Measurements from ENCODE around the gene SLCO3A1.
"Not testable (repeated sequence)": the region's sequence is repeated elsewhere in the genome, so short reads cannot be mapped to it uniquely, and the experiment has no call there.

SLCO3A1 gene

DNA sequence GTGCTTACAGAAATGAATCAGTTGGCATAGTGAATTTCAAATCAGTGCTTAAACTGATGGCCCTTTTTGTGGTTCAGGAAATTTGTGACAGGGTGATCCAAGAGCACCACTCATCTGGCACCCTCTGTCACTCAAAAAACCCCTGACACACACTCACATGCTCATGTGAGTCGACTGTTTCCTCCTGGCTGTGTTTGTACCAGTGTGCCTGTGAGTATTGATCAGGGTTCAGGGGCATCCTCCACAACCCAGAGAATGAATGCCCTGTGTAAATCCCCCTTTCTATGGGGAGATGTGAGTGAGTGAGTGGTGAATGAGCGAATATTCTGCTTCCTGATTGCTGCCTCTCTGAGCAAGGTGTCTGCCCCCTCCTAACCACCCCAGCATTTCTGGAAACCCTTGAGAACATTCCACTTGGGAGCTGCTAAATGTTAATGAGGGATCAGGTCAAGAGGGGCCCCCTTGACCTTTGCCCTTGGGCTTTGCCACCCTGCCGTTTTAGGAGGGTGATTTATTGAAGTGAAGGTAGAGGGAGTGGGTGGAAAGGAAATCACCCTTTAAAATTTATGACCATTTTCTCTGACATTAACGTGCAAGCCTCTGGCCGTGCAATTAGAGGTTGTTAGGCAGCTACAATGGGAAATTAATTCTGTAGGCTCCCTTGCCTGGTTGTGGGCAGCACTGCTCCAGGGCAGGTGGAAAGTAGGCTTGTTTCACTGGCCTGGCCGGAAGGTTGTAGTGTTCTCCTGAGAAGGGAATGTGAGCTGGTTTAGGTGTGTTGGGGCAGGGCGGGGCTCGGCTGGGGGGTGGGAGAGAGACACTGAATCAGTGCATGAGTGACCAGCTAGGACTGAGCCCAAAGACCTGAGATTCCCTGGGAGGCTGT lies 87.2 kb downstream of the SLCO3A1 start:
- no peak for DNase-seq (ENCODE audit: low read depth)

- no peak for DNase-seq (ENCODE audit: low read depth)
Measured at GRCh38 chr15:91941871-91942658, 88.6 kb downstream of the SLCO3A1 start.

DNA sequence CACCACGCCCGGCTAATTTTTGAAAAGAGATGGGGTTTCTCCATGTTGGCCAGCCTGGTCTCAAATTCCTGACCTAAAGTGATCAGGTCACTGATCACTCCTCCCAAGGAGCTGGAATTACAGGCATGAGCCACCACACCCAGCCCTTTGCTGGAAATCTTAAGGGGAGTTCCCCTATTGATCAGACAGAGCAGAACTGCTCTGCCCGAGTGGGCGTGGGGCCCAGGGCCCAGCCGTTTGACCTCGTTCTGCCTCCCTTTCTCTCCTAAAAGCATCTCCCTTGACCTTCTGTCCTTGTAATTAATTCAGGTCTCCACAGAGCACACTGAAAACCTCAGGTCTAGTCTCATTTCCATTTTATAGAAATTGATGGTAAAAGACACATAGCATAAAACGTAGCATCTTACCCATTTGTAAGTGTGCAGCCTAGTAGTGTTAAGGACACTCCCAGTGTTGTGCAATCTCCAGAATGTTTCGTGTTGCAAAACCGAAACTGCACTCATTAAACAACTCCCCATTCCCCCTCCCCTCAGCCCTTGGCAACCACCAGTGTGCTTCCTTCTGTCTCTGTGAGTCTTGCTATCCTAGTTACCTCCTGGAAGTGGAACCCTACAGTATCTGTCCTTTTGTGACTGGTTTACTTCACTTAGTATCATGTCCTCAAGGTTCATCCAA lies 89.3 kb downstream of the SLCO3A1 start:
- no peak for DNase-seq (ENCODE audit: low read depth)

DNA sequence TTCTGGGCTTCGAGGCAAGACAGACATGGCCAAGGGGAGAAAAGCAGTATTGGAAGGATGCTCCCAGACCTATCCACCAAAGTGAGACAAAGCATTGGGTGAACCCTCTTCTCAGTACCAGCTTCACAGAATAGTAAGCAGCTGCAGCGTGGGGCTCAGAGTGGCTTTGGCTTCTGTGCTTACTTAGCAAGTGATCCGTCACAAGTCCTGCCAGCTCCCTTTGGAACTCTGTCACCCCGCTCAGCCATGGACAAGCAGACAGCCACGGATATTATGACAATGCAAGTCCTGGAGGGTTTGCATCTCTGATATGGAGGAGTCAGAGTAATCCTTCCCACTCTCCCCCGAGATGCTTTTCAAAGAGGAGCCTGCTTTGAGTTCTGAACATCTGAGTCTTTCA lies 90.8 kb downstream of the SLCO3A1 start:
- DNase-seq (ENCODE audit: low read depth), result no peak

DNA sequence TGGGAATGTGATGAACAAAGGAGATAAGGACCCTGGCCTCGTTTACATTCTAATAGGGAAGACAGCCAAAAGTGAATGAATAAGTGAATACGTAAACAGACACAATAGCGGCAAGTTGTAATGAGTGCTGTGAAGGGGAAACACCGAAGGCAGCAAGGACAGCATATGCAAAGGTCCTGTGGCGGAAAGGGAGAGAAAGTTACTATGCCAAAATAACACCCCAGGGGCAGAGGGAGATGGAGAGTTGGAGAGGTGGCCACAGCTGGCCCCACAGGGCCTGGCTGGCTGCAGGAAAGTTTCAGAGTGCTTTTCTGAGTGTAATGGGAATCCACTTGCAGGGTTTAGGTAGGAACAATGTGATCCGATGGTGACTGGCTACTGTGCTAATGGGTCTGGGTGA lies 91.9 kb downstream of the SLCO3A1 start:
- DNase-seq (ENCODE audit: low read depth), result no peak

- DNase-seq (ENCODE audit: low read depth), result no peak
Measured at GRCh38 chr15:91946075-91946474, 92.6 kb downstream of the SLCO3A1 start.

GRCh38 chr15:91946581-91947292 lies 93.2 kb downstream of the SLCO3A1 start:
- DNase-seq (ENCODE audit: low read depth), result no peak

GRCh38 chr15:91947293-91947679 lies 93.8 kb downstream of the SLCO3A1 start:
- no peak for DNase-seq (ENCODE audit: low read depth)

GRCh38 chr15:91947683-91948608 lies 94.4 kb downstream of the SLCO3A1 start:
- DNase-seq (ENCODE audit: low read depth), result no peak

DNA sequence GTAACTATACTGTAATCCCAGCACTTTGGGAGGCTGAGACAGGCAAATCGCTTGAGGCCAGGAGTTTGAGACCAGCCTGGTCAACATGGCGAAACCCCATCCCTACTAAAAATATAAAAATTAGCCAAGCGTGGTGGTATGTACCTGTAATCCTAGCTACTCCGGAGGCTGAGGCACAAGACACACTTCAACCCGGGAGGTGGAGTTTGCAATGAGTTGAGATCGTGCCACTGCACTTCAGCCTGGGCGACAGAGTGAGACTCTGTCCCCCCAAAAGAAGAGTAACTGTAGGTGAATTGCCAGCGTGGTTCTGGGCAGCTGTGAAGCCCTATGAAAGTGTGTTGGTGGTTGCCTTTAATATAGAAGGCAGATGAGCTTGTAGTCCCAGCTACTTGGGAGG lies 95.9 kb downstream of the SLCO3A1 start:
- no peak for DNase-seq (ENCODE audit: low read depth)

- no peak for DNase-seq (ENCODE audit: low read depth)
Measured at GRCh38 chr15:91950054-91950453, 96.5 kb downstream of the SLCO3A1 start.

DNA sequence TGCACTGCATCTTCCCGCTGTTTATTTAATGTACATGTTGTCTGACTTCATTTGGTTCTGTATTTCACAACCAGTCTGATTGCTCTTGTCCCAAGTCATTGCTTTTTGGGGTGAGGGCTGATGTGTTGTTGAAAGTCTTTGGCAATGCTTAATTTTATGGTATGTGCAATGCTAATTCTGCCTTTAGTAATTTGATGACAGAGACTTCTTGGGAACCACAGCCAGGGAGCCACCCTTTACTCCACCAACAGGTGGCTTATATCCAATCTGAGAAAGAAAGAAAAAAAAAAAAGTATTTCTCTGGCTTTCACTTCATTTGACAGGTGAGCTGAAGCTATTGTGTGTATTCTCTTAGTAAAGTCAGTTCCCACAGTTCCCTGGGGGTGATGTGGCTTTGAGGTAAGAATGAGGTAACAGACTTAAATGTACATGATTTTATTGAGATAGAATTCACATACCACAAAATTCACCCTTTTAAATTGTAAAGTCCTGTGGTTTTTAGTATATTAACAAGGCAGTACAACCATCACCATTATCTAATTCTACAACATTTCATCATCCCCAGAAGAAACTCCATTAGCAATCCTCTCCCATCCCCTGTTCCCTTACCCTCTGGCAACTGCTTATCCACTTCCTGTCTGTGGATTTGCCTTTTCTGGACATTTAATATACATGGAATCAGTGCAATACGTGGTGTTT lies 97.3 kb downstream of the SLCO3A1 start:
- no peak for DNase-seq (ENCODE audit: low read depth)

GRCh38 chr15:91952216-91952615 lies 98.7 kb downstream of the SLCO3A1 start:
- no peak for DNase-seq (ENCODE audit: low read depth)

- DNase-seq (ENCODE audit: low read depth), result no peak
Measured at GRCh38 chr15:91953432-91953831, 99.9 kb downstream of the SLCO3A1 start.

DNA sequence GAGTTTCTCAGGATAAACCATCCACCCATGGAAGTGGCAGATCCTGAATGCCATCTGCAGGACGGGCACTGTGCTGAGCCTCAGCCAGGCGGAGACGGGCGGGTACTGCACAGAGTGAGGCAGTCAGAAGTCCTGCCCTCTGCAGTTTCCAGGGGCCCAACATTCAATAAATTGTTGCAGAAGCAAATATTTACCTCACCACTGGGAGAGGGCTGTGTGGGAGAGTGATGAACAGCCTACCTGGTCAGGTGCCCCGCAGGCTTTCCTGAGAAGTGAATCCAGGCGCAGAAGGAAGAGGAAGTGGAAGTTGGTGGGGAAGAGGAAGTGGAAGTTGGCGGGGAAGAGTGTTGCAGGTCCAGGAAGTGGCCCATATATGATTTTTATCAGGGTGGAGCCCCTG lies 100.8 kb downstream of the SLCO3A1 start:
- DNase-seq (ENCODE audit: low read depth), result no peak

- no peak for DNase-seq (ENCODE audit: low read depth)
Measured at GRCh38 chr15:91956026-91956723, 102.7 kb downstream of the SLCO3A1 start.

DNA sequence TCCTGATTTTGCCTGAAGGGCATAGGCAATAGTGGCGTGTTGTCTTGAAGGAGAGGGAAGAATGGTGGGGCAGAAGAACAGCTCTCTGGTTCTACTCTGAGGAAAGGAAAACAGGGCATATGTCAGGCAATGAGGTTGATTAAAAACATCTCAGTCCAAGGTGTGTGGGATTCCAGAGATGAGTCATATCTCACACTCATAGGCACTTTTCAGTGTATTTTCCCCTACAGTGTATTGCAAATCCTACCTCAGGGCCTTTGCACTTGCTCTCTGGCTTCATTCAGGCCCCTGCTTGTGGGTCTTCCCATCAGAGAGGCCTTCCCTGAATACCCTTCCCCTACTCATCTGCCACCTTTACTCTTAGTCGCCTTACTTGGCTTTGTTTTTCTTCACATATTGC lies 107.8 kb downstream of the SLCO3A1 start:
- no peak for DNase-seq (ENCODE audit: low read depth)

DNA sequence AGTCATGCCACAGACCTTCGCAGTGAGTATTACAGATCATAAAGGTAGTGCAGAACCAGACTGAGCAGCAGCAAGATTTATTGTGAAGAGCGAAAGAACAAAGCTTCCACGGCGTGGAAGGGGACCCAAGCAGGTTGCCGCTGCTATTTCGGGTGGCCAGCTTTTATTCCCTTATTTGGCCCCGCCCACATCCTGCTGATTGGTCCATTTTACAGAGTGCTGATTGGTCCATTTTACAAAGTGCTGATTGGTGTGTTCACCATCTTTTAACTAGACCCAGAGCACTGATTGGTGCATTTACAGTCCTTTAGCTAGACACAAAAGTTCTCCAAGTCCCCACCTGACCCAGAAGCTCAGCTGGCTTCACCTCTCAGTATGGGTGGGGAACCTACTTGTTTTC lies 110.2 kb downstream of the SLCO3A1 start:
- not testable (repeated sequence) for DNase-seq (ENCODE audit: low read depth)

GRCh38 chr15:91965501-91966193 lies 112.1 kb downstream of the SLCO3A1 start:
- no peak for DNase-seq (ENCODE audit: low read depth)
